Activated naive CD8-positive, alpha-beta T cell (primary cell): Measurements from ENCODE around the gene SEC14L6.
"Not testable (repeated sequence)": the region's sequence is repeated elsewhere in the genome, so short reads cannot be mapped to it uniquely, and the experiment has no call there.

Experiments used
- H3K27ac Mint-ChIP-seq: one replicate; pipeline ENCODE4 v1.8.0; 2021; ENCODE audit warnings: mixed read lengths
- H3K27me3 Mint-ChIP-seq: one replicate; pipeline ENCODE4 v1.8.0; 2021; ENCODE audit warnings: mixed read lengths
- H3K36me3 Mint-ChIP-seq: one replicate; pipeline ENCODE4 v1.8.0; 2021; ENCODE audit warnings: mixed read lengths
- H3K4me1 Mint-ChIP-seq: one replicate; pipeline ENCODE4 v1.8.0; 2021; ENCODE audit warnings: low read depth, mixed read lengths
- H3K4me3 Mint-ChIP-seq: one replicate; pipeline ENCODE4 v1.8.0; 2021; ENCODE audit warnings: mild to moderate bottlenecking, mixed read lengths
- H3K9me3 Mint-ChIP-seq: one replicate; pipeline ENCODE4 v1.8.0; 2021; ENCODE audit warnings: low read depth, mixed read lengths

SEC14L6 gene

DNA sequence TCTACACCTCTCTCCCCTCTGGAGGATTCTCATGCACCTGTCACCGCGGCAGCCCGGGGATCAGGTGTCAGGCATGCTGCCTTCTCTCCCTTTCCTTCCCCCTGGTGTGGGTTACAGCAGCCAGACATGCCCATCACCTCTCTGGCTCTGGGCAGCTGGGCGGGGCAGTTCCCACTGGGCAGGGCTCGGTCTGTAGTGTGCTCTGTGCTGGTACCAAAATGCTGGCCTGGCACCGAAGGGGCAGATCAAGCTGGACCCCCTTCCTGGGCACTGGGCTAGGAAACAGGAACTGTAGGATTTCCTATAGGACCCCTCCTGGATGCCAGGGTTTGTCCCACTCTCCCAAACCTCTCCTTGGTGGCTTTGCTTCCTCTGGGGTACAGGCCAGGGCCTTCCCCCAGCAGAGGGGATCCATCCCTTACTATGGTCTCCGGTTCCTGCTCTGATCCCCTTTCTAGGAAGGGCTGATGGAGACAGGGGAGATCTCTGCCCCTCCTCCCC is 27.1 kb upstream of the SEC14L6 start:
- no peaks in the 10 kb centered on the region for H3K9me3 Mint-ChIP-seq
- H3K27ac Mint-ChIP-seq, result no peak overlapping the region
- H3K27me3 Mint-ChIP-seq, result no peaks in the 10 kb centered on the region
- H3K4me3 Mint-ChIP-seq, result no peak overlapping the region
- H3K4me1 Mint-ChIP-seq, result peaks cover 9% of the 10 kb centered on the region
- H3K36me3 Mint-ChIP-seq, result peaks cover 10% of the 10 kb centered on the region

DNA sequence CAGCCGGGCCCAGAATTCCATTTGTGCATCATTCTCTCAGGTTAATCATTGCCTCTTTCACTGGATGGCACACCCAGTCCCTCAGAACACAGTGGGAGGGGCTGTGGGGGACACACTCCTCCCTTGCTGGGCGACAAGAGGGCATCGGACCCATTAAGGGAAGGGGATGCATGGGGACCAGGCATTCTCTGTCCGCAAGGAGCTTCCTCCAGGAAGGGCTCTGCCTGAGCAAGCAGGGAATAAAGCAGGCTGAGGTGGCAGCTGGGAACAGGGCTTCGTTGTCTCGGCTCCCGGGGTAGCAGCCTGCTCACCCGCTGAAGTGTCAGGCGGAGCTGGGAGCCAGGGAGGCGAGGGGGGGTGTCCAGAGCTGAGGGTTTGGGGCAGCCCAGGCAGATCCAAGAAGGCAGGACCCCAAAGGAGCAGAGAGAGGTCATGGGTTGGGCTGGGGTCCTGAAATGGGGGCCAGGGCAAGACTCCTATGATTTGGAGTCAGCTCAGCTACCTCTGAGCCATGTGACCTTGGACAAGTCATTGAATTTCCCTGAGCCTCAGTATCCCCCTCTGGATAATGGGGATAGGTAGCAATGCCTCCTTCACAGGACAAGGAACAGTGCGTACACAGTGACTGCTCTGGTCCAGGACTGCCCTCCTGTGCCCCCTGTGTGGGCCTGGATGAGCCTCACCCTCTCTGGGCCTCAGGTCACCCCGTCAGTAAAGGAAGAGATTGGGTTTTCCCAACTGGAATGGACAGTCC is 26.5 kb upstream of the SEC14L6 start:
- Mint-ChIP-seq H3K9me3 (no peaks in the 10 kb centered on the region), H3K27ac (no peak overlapping the region), H3K36me3 (peaks cover 10% of the 10 kb centered on the region), H3K4me1 (peaks cover 9% of the 10 kb centered on the region), H3K27me3 (no peaks in the 10 kb centered on the region), H3K4me3 (no peak overlapping the region)

GRCh38 chr22:30572210-30572609 is 25.7 kb upstream of the SEC14L6 start:
- H3K9me3 Mint-ChIP-seq, result no peaks in the 10 kb centered on the region
- peak overlapping the region; percentile 28 for H3K27ac Mint-ChIP-seq
- H3K27me3 Mint-ChIP-seq, result no peaks in the 10 kb centered on the region
- H3K4me3 Mint-ChIP-seq, result no peak overlapping the region
- peaks cover 9% of the 10 kb centered on the region for H3K4me1 Mint-ChIP-seq
- peaks cover 10% of the 10 kb centered on the region for H3K36me3 Mint-ChIP-seq

DNA sequence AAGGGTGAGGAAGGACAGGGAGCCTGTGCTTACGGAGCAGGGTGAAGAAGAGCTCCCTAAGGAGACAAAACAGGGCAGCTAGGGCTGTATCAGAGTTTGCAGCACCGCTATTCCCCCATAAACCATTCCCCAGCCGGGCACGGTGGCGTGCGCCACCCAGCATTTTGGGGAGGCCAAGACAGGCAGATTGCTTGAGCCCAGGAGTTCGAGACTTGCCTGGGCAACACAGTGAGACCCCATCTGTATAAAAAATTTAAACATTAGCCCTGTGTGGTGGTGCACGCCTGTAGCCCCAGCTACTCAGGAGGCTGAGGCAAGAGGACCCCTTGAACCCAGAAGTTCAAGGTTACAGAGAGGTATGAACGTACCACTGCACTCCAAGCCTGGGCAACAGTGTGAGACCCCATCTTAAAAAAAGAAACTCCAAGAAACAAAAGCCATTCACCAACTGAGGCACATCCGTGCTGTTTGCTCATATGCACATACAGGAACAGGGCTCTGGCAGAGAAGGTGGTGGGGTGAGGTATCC is 23.2 kb upstream of the SEC14L6 start:
- Mint-ChIP-seq H3K36me3 (no peaks in the 10 kb centered on the region), H3K27ac (no peak overlapping the region), H3K27me3 (no peaks in the 10 kb centered on the region), H3K4me3 (no peak overlapping the region), H3K9me3 (no peaks in the 10 kb centered on the region), H3K4me1 (no peaks in the 10 kb centered on the region)

- no peaks in the 10 kb centered on the region for H3K27me3 Mint-ChIP-seq
- H3K4me3 Mint-ChIP-seq, result no peak overlapping the region
- no peaks in the 10 kb centered on the region for H3K36me3 Mint-ChIP-seq
- H3K4me1 Mint-ChIP-seq, result no peaks in the 10 kb centered on the region
- H3K27ac Mint-ChIP-seq, result no peak overlapping the region
- no peaks in the 10 kb centered on the region for H3K9me3 Mint-ChIP-seq
These were observed 21.7 kb upstream of the SEC14L6 start for GRCh38 chr22:30568137-30568805.

DNA sequence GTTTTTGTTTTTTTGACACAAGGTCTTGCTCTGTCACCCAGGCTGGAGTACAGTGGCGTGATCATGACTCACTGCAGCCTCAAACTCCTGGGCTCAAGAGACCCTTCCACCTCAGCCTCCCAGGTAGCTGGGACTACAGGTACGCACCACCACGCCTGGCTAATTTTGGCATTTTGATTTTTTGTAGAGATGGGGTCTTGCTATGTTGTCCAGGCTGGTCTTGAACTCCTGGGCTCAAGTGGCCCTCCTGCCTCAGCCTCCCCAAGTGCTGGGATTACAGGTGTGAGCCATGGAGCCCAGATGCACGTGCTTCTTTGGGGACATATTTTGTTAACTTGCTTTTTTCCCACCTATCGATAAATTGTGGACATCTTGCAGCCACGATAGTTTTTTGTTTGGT is 20.7 kb upstream of the SEC14L6 start:
- H3K36me3 Mint-ChIP-seq, H3K27me3 Mint-ChIP-seq, H3K4me1 Mint-ChIP-seq, H3K4me3 Mint-ChIP-seq, H3K9me3 Mint-ChIP-seq, H3K27ac Mint-ChIP-seq: not testable (repeated sequence)

- Mint-ChIP-seq H3K27ac (no peak overlapping the region), H3K4me1 (no peaks in the 10 kb centered on the region), H3K36me3 (no peaks in the 10 kb centered on the region), H3K27me3 (no peaks in the 10 kb centered on the region), H3K9me3 (no peaks in the 10 kb centered on the region), H3K4me3 (no peak overlapping the region)
These were observed 19.6 kb upstream of the SEC14L6 start for GRCh38 chr22:30566125-30566524.

DNA sequence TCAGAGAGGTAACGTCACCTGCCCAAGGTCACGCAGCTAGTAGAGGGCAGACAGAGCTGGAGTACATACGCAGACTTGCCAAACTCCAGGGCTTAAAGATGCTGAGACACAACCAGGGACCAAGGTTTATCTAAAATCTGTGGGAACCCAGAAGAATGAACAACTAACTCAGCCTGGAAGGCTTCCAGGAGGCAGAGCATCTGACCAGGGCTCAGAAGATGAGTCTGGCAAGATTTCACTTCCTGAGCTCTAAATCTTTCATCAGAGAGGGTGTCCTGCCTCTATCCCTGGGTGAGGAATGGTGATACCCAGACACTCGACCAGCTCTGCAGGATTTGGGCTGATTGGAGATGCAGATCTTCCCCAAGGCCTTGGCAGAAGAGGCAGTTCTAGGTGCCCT is 18.8 kb upstream of the SEC14L6 start:
- no peaks in the 10 kb centered on the region for H3K27me3 Mint-ChIP-seq
- no peaks in the 10 kb centered on the region for H3K36me3 Mint-ChIP-seq
- no peaks in the 10 kb centered on the region for H3K4me1 Mint-ChIP-seq
- H3K4me3 Mint-ChIP-seq, result no peak overlapping the region
- no peaks in the 10 kb centered on the region for H3K9me3 Mint-ChIP-seq
- no peak overlapping the region for H3K27ac Mint-ChIP-seq

GRCh38 chr22:30564761-30565119 is 18.2 kb upstream of the SEC14L6 start:
- no peak overlapping the region for H3K4me3 Mint-ChIP-seq
- no peaks in the 10 kb centered on the region for H3K4me1 Mint-ChIP-seq
- H3K36me3 Mint-ChIP-seq, result no peaks in the 10 kb centered on the region
- no peaks in the 10 kb centered on the region for H3K9me3 Mint-ChIP-seq
- no peaks in the 10 kb centered on the region for H3K27me3 Mint-ChIP-seq
- no peak overlapping the region for H3K27ac Mint-ChIP-seq

- no peaks in the 10 kb centered on the region for H3K9me3 Mint-ChIP-seq
- no peaks in the 10 kb centered on the region for H3K27me3 Mint-ChIP-seq
- no peak overlapping the region for H3K4me3 Mint-ChIP-seq
- H3K36me3 Mint-ChIP-seq, result no peaks in the 10 kb centered on the region
- H3K27ac Mint-ChIP-seq, result no peak overlapping the region
- H3K4me1 Mint-ChIP-seq, result no peaks in the 10 kb centered on the region
These were observed 17.7 kb upstream of the SEC14L6 start for GRCh38 chr22:30564045-30564760.

GRCh38 chr22:30562366-30562765 is 15.8 kb upstream of the SEC14L6 start:
- Mint-ChIP-seq H3K36me3 (no peaks in the 10 kb centered on the region), H3K27ac (no peak overlapping the region)

DNA sequence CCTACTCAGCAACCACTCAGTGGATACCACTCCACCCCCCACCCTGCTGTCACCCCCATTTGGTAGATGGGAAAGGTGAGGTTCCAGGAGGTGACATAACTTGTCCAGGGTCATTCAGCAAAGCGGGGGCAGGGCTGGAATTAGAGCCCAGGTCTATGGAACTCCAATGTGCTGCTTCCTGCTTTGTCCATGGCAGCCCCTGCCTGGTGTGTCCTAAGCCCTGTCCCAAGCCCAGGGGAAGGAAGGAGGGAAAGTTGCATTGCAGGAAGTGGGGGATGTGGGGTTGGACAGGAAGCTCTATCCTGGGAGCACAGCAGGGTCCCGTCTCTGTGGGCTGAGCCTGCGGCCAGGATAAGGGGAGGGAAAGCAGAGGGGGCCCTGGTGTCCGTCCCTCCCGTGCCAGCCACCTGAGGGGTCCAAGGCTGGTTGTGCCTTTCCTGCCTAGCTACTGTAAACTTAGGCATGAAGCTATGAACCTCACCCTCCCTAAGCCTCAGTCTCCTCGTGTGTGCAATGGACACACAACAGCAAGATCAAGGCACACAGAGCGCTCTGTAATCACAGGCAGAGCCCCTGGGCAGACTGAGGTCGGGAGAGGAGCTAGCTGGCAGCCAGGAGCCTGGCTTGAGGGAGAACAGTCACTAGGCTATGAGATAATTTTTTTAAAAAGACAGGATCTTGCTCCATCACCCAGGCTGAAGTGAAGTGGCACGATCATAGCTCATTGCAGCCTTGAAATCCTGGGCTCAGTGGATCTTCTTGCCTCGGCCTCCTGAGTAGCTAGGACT is 15.1 kb upstream of the SEC14L6 start:
- H3K4me1 Mint-ChIP-seq, result no peaks in the 10 kb centered on the region
- no peak overlapping the region for H3K27ac Mint-ChIP-seq
- H3K27me3 Mint-ChIP-seq, result no peaks in the 10 kb centered on the region
- H3K4me3 Mint-ChIP-seq, result no peak overlapping the region
- H3K9me3 Mint-ChIP-seq, result no peaks in the 10 kb centered on the region
- no peaks in the 10 kb centered on the region for H3K36me3 Mint-ChIP-seq

More at GRCh38 chr22:30562366-30562765, 15.8 kb upstream of the SEC14L6 start:
- no peak overlapping the region for H3K4me3 Mint-ChIP-seq
- H3K9me3 Mint-ChIP-seq, result no peaks in the 10 kb centered on the region
- H3K27me3 Mint-ChIP-seq, result no peaks in the 10 kb centered on the region
- H3K4me1 Mint-ChIP-seq, result no peaks in the 10 kb centered on the region

GRCh38 chr22:30560643-30561202 is 14.2 kb upstream of the SEC14L6 start:
- not testable (repeated sequence) for H3K36me3 Mint-ChIP-seq, H3K9me3 Mint-ChIP-seq

GRCh38 chr22:30559889-30560288 is 13.3 kb upstream of the SEC14L6 start:
- H3K4me1 Mint-ChIP-seq, result no peaks in the 10 kb centered on the region
- no peaks in the 10 kb centered on the region for H3K9me3 Mint-ChIP-seq
- H3K27me3 Mint-ChIP-seq, result no peaks in the 10 kb centered on the region
- H3K4me3 Mint-ChIP-seq, result no peak overlapping the region
- no peaks in the 10 kb centered on the region for H3K36me3 Mint-ChIP-seq
- H3K27ac Mint-ChIP-seq, result no peak overlapping the region

More at GRCh38 chr22:30560643-30561202, 14.2 kb upstream of the SEC14L6 start:
- H3K27ac Mint-ChIP-seq, H3K27me3 Mint-ChIP-seq, H3K4me3 Mint-ChIP-seq, H3K4me1 Mint-ChIP-seq: not testable (repeated sequence)
